Measurements from ENCODE around the gene OSBPL3. TPM values are rescaled to one million over a fixed set of nuclear protein-coding genes. Genes with fewer than 3 reads are reported as not detected.

The OSBPL3 gene
- total and polyA plus RNA-seq, 11 donors: 1.5 to 14.3 (median 4.9) TPM

GRCh38 chr7:24881623-24882022, 98.4 kb downstream of the OSBPL3 start:
- no peak for TF ChIP-seq CTCF (IDR thresholded peaks at IDR 0.05)
- TF ChIP-seq POLR2A (IDR thresholded peaks at IDR 0.05): no peak
- WGBS, 4 donors: 83 to 87% (median 85%) methylated on average over 4 of the region's 4 CpGs
- DNase-seq: no peak
- no peak for ATAC-seq
- Histone ChIP-seq H3K27ac (no peak overlapping the region), H3K36me3 (peaks cover 0 to 5% (median 0%) of the 10 kb centered on the region in 9 donors), H3K4me1 (peaks cover 0 to 35% (median 2%) of the 10 kb centered on the region in 12 donors), H3K4me3 (no peak overlapping the region), H3K9me3 (no peaks in the 10 kb centered on the region), H3K27me3 (no peaks in the 10 kb centered on the region)
- intact Hi-C loops (cut with DNase I): loop anchor here in 1 of 10 donors (5.0 kb wide), 1 partner anchor 39 kb away; no protein-coding TSS in a partner anchor

GRCh38 chr7:24880886-24881285, 99.1 kb downstream of the OSBPL3 start:
- H3K27ac ChIP-seq: no peak overlapping the region
- H3K36me3 ChIP-seq: no peaks in the 10 kb centered on the region
- intact Hi-C loops (cut with DNase I): loop anchor here in 1 of 10 donors (5.0 kb wide), 1 partner anchor 39 kb away; no protein-coding TSS in a partner anchor
- no peaks in the 10 kb centered on the region for H3K9me3 ChIP-seq
- ATAC-seq (no peak), DNase-seq (no peak)
- no peak overlapping the region for H3K4me3 ChIP-seq
- H3K27me3 ChIP-seq: no peaks in the 10 kb centered on the region
- H3K4me1 ChIP-seq: peaks cover 0 to 31% (median 2%) of the 10 kb centered on the region in 12 donors
- TF ChIP-seq CTCF (IDR thresholded peaks at IDR 0.05): no peak
- TF ChIP-seq POLR2A (IDR thresholded peaks at IDR 0.05): no peak

GRCh38 chr7:24879291-24879690, 100.7 kb downstream of the OSBPL3 start:
- TF ChIP-seq POLR2A (IDR thresholded peaks at IDR 0.05) (no peak), CTCF (IDR thresholded peaks at IDR 0.05) (no peak)
- ATAC-seq (no peak), DNase-seq (no peak)
- Histone ChIP-seq H3K4me3 (no peak overlapping the region), H3K27me3 (no peaks in the 10 kb centered on the region), H3K36me3 (no peaks in the 10 kb centered on the region), H3K27ac (no peak overlapping the region), H3K9me3 (no peaks in the 10 kb centered on the region), H3K4me1 (peaks cover 0 to 25% (median 2%) of the 10 kb centered on the region in 12 donors)
- intact Hi-C loops (cut with DNase I): no loop called here
- WGBS, 4 donors: 91 to 98% (median 93%) methylated on average over 2 of the region's 2 CpGs

DNA sequence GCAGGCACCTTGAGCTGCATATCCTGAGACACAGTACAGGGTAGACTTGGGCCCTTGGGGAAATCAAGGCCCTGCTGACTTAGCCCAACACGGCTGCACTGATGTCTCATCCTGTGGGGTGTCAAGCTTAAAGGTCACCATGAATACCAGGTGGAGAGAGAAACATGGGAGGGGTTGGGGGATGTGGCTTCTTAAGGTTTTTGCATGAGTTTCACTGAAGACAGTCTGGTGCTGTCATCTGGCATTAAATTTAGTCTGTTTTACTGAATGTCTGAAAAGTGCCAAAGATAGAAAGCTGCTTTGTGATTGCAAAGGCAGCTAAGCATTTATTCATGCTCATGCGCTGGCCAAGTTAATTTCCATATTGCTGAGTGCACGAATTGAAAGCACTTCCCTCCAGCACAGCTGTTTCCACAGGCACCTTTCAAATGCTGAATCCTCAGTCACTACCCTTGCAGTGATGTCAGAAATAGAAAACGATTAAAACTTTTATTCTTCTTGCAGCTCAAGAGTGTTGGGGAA, 102.1 kb downstream of the OSBPL3 start:
- no peaks in the 10 kb centered on the region for H3K27me3 ChIP-seq
- WGBS, 4 donors: 37 to 44% (median 40%) methylated on average over 4 of the region's 4 CpGs
- DNase-seq (no peak), ATAC-seq (peak in 2 of 4 donors; percentile 50)
- TF ChIP-seq POLR2A (IDR thresholded peaks at IDR 0.05): no peak
- no peak for TF ChIP-seq CTCF (IDR thresholded peaks at IDR 0.05)
- peak overlapping the region in 1 of 12 donors; percentile 54 for H3K27ac ChIP-seq
- no peaks in the 10 kb centered on the region for H3K36me3 ChIP-seq
- H3K4me3 ChIP-seq: no peak overlapping the region
- intact Hi-C loops (cut with DNase I): no loop called here
- H3K9me3 ChIP-seq: no peaks in the 10 kb centered on the region
- H3K4me1 ChIP-seq: peaks cover 0 to 16% (median 0%) of the 10 kb centered on the region in 12 donors

Data from heart left ventricle (tissue), 16 donors.